Measurements from ENCODE around the gene ANO3. TPM values are rescaled to one million over a fixed set of nuclear protein-coding genes. Genes with fewer than 3 reads are reported as not detected.

Gene ANO3
- total RNA-seq, result 0.26 and 1.3 TPM in 2 replicates

GRCh38 chr11:26331911-26332571, at the start of gene ANO3:
Gene ANO3, plus strand, starts transcription at chr11:26332130. Its CDS starts 146 bp downstream, at chr11:26332276.

GRCh38 chr11:26571861-26572654, 240.1 kb downstream of the ANO3 start, which contains the start of gene MUC15:
Gene MUC15, minus strand, starts transcription at chr11:26572263. Its CDS starts 5,169 bp downstream, at chr11:26567094.

Other genes starting within 250 kb of the ANO3 start
- gene MUC15, start 240.1 kb downstream of the ANO3 start, total RNA-seq, result not detected in 2 replicates

All from bronchial smooth muscle cell (primary cell).